HG02981 (cell line): Measurements from ENCODE around the gene PGA5.

Experiments
- ATAC-seq: cut with Tn5 transposase; IDR thresholded peaks from one replicate; pipeline ENCODE4 v1.9.1; 2021; ENCODE audit warnings: mild to moderate bottlenecking, moderate library complexity; ENCODE audit not compliant: unreplicated experiment

Gene PGA5

DNA sequence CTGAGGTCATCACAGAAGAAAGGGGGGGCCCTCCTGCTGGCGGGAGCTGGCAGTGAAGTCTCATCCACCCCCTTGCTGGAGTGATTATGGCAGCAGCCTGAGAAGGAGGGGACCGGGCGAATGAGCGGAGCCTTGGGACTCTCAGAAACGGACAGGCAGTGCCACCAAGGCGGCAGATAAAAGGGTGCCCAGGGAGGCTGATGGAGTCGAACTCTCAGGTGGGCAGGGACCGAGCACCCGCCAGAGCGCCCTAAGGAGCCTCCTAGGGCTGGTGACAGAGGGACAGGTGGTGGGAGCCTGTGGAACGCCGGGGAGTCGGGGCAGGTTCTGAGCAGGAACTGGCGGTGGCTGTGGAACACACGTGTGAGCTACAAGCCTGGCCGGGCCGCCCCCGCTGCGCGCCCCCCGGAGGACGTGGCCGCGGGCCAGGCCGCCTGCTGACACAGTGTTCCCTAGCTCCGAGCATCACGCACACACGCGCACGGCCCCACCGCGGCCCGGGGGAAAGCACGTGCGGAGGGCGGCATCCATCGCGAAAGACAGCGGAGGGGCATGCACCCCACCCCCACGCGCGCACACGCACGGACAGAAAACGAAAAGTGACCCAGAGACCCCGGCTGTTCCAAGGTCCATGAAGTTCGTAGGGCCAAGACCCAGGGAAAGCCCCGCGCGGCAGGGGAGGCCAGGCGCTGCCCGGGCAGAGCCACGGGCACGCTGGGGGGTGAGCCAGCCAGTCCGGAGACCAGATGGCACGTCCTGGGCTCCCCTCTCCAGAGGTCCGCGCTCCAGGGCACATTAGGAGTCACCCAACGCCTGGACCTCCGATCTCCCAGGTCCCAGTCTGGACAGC is 53.1 kb downstream of the PGA5 start:
- peak; percentile 26 for ATAC-seq

DNA sequence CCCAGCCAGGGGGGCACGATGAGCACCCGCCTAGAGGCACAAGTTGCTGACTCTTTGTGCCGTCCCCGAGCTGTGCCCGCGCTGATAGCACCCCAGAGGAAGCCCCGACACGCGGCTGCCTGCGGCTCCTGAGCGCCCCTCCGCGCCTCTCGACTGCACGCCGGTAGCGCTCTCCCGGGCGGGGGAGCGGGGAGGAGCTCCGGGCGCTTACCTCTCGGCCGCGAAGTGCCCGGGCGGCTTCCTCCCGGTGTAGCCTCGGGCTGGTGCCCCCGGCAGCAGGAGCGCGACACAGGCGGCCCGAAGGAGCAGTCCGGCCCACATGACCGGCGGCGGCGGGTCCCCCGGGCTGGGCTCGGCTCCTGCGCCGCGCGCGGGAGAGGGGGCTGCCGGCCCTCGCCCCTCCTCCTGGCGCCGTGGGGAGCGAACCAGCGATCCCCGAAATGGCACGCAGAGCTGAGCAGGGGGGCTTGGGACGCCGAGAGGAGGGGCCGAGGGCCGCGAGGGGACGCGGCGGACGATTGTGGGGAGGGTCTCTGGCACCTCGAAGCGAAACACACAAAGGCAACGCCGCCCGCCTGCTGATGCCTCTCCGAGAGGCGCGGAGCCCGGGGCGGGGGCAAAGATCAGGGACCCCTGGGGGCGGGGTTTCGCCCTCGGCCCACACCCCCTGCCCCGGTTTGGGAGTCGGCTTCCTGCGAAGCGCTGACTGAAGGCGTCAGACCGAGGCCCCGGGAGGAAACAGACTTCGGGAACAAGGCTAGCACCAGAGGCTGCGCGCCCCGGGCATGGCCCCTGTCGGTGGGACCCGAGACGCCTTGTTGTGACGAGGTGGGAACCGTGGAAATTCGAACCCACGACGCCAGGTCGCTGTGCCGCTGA is 54.0 kb downstream of the PGA5 start, which contains the start of gene VWCE:
Gene VWCE, minus strand, starts transcription at position 600 of the 879 bp plus-strand sequence. Its CDS starts 279 bp downstream, at position 321.
- ATAC-seq: peak; percentile 64

DNA sequence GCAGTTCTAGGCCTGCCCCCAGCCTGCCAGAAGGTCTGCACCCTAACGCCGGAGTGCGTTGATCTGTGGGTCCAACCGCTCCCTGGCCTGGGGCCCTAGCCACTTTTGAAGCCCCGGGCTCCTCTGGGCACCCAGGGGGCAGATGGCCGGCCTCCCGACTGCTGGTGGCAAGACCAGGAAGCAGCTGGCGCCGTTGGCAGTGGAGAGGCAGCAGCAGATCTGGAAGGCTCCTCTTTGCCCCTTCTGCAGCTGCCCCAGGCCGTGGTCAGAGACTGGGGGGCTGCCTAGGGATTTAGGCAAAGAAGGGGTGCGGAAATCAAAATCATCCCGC is 54.6 kb downstream of the PGA5 start:
- ATAC-seq: no peak

DNA sequence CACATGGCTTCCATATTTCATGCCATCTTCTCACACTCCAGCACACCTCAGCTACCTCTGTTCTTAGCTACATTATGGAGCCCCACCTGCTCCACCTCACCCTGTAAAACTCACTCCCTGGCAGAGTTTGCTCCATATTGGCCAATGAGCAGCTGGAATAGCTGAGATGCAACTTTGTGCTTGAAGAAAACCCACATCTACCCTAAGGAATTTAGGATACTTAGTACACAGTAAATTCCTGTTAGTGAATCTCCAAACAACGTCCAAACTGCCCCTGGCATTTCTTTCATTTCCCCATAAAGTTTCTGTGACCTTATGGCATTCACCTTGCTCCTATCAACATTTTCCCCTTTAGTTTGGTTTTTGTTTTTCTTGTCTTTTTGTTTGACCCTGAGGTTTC is 56.4 kb downstream of the PGA5 start:
- ATAC-seq: no peak

DNA sequence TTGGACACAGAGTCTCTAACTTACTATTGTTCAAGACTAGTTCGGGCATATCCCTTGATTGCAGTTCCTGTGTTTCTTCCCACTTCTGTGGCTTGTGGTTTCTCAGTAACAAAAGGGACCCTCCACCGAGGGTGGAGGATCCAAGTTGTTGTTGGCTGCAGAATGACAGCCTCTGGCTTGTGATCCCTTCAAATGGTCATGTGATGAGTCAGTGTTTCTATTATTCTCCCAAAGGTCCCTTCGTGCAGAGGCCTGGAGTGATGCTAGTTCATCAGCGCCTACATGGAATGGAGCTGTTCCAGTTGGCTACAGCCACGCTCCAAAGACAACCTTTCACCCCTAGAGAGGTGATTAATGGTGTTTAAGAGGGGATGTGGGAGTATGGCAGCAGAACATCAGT is 56.8 kb downstream of the PGA5 start:
- ATAC-seq: no peak

DNA sequence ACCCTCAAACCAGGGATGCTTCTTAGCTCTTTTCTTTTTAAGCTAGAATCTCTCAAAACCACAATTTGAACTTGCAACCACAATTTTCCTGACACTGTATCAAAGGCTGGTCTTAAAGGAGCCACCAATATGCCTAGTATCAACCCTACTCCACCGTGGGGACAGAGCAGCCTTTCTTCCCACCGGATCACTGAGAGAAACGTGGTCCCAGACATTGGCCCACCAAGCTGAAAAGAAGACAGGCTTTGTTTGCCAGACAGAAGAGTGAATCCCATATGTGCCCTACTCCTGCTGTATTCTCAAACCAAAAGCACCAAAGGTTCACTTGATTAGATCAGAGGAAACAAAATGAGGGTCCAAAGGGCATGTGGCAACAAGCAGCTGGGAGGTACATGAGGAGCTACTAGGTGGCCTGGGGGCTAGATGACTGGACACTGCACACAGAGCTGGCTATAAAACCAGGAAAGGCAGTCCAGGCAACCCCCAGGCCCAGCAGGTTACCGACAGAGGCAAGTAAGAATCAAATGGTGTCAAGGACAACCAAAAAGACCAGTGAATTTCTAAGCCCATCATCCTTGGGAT is 57.8 kb downstream of the PGA5 start:
- ATAC-seq: no peak
